Measurements from ENCODE around the gene PTPRF. TPM values are rescaled to one million over a fixed set of nuclear protein-coding genes. Genes with fewer than 3 reads are reported as not detected.

PTPRF gene
- total RNA-seq, 1 donor from 2014 or later: not detected

DNA sequence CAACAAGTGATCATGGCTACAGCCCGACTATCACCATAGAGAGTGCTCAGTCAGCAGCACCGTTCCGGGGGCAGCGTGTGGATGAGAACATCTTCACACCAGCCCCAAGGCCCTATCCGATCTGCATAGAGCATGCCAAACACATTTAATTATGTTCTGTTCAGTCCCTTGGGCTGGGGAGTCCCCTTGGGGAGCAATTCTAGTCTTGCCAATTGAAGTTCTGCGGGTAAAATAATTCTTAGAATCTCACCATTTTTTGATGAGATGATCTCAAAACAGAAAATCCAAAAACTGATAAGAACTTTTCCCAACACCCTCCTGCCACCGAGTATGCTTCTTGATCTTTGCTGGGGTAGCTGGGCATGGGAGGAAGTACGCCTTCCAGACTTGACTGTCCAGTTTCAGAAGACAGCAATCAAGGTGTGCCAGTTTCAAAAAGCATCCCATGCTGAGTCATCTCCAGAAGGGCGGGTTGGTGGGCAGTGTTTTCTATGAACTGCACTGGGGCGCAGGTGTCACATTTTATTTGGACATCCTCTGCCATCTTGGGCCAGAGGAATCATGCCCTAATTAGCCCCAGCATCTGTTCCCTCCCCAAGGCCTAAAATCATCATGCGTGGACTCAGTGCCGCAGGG is 20.8 kb upstream of the PTPRF start:
- CTCF ChIA-PET: no interaction called here

DNA sequence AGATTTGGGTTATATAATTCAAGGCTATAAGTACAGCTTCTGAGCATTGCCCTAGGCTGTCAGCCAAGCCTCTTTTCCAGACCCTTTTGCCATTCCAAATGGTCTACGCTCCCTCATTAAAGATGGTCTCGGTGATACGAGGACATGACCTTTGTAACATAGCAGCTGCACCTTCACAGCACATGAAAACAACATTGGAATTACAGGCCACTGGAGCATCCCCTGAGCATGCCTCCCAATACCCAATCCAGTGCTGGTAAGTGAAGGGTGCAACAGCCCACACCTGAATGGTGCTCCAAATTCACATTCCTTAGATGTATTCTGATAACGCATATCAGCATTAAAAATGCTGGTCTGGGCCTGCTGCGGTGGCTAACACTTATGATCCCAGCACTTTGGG is 20.1 kb upstream of the PTPRF start:
- H3K27me3 Mint-ChIP-seq: peaks cover 15% of the 10 kb centered on the region
- TF ChIP-seq, protein P1, sequence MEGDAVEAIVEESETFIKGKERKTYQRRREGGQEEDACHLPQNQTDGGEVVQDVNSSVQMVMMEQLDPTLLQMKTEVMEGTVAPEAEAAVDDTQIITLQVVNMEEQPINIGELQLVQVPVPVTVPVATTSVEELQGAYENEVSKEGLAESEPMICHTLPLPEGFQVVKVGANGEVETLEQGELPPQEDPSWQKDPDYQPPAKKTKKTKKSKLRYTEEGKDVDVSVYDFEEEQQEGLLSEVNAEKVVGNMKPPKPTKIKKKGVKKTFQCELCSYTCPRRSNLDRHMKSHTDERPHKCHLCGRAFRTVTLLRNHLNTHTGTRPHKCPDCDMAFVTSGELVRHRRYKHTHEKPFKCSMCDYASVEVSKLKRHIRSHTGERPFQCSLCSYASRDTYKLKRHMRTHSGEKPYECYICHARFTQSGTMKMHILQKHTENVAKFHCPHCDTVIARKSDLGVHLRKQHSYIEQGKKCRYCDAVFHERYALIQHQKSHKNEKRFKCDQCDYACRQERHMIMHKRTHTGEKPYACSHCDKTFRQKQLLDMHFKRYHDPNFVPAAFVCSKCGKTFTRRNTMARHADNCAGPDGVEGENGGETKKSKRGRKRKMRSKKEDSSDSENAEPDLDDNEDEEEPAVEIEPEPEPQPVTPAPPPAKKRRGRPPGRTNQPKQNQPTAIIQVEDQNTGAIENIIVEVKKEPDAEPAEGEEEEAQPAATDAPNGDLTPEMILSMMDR (IDR thresholded peaks at IDR 0.05): no peak
- H3K4me1 Mint-ChIP-seq: no peaks in the 10 kb centered on the region
- H3K4me3 Mint-ChIP-seq: no peak overlapping the region
- CTCF ChIA-PET: no interaction called here
- ATAC-seq (ENCODE audit: low read depth) (no peak), DNase-seq (no peak)
- H3K9me3 Mint-ChIP-seq: peaks cover 2% of the 10 kb centered on the region
- POLR2A ChIA-PET: no interaction called here
- intact Hi-C loops (cut with micrococcal nuclease): no loop called here
- H3K27ac Mint-ChIP-seq: no peak overlapping the region
- H3K36me3 Mint-ChIP-seq (ENCODE audit: low read depth): no peaks in the 10 kb centered on the region

More for the DNA sequence above, 20.8 kb upstream of the PTPRF start:
- TF ChIP-seq, protein P1 (IDR thresholded peaks at IDR 0.05): no peak
- ATAC-seq (ENCODE audit: low read depth) (no peak), DNase-seq (no peak)
- H3K9me3 Mint-ChIP-seq: peaks cover 2% of the 10 kb centered on the region
- peaks cover 15% of the 10 kb centered on the region for H3K27me3 Mint-ChIP-seq
- POLR2A ChIA-PET: no interaction called here
- no peak overlapping the region for H3K27ac Mint-ChIP-seq
- H3K36me3 Mint-ChIP-seq (ENCODE audit: low read depth): no peaks in the 10 kb centered on the region
- no peaks in the 10 kb centered on the region for H3K4me1 Mint-ChIP-seq
- intact Hi-C loops (cut with micrococcal nuclease): no loop called here
- no peak overlapping the region for H3K4me3 Mint-ChIP-seq

GRCh38 chr1:43511394-43511793 is 19.3 kb upstream of the PTPRF start:
- DNase-seq: no peak
- Mint-ChIP-seq H3K27ac (no peak overlapping the region), H3K4me3 (no peak overlapping the region), H3K9me3 (peaks cover 2% of the 10 kb centered on the region), H3K36me3 (ENCODE audit: low read depth) (no peaks in the 10 kb centered on the region), H3K4me1 (no peaks in the 10 kb centered on the region), H3K27me3 (peaks cover 12% of the 10 kb centered on the region)
- ChIA-PET POLR2A (no interaction called here), CTCF (no interaction called here)
- intact Hi-C loops (cut with micrococcal nuclease): no loop called here
- no peak for ATAC-seq (ENCODE audit: low read depth)
- TF ChIP-seq, protein P1 (IDR thresholded peaks at IDR 0.05): no peak

DNA sequence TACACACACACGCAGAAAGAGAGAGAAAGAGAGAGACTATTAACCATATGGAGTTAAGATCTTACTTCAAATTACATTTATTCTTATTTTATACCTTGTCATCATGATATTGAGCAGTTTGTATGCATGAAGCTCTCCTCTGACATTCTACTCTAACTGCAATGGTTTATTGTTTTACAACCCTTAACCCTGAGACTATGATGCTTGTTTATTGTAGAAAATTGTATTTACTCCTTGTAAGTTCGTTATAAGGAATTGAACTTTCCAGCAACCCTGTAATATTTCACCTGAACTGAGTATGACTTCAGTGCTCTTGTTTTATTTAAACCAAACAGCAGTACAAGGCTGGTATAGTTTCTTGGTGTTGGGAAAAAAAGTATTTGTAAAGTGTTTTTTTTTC is 18.6 kb upstream of the PTPRF start:
- no peak overlapping the region for H3K27ac Mint-ChIP-seq
- ChIA-PET POLR2A (no interaction called here), CTCF (no interaction called here)
- intact Hi-C loops (cut with micrococcal nuclease): no loop called here
- no peaks in the 10 kb centered on the region for H3K4me1 Mint-ChIP-seq
- no peaks in the 10 kb centered on the region for H3K36me3 Mint-ChIP-seq (ENCODE audit: low read depth)
- no peak for ATAC-seq (ENCODE audit: low read depth)
- TF ChIP-seq, protein P1 (IDR thresholded peaks at IDR 0.05): no peak
- H3K4me3 Mint-ChIP-seq: no peak overlapping the region
- peaks cover 2% of the 10 kb centered on the region for H3K9me3 Mint-ChIP-seq
- DNase-seq: no peak
- H3K27me3 Mint-ChIP-seq: peaks cover 12% of the 10 kb centered on the region

DNA sequence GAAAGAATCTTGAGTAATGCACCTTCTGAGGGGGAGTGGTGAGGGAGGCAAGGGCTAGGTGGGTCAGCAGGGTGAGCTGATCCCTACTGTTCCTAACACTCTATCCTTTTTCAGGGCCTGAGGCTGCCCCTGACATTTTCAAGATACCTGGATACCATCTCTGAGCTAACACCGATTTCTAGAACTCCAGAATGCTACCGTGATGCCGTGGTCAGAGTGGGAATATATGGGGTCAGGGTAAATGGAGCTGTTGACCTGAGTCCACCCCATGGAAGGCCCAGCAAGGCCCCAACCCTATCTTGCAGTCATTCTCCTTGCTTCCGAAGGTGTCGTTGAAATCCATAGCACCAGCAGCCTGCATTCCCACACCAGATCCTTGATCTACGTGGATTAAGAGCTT is 18.0 kb upstream of the PTPRF start:
- Mint-ChIP-seq H3K4me3 (no peak overlapping the region), H3K36me3 (ENCODE audit: low read depth) (no peaks in the 10 kb centered on the region), H3K4me1 (no peaks in the 10 kb centered on the region), H3K27me3 (peaks cover 15% of the 10 kb centered on the region), H3K9me3 (peaks cover 2% of the 10 kb centered on the region), H3K27ac (no peak overlapping the region)
- ChIA-PET POLR2A (no interaction called here), CTCF (no interaction called here)
- intact Hi-C loops (cut with micrococcal nuclease): no loop called here
- TF ChIP-seq, protein P1 (IDR thresholded peaks at IDR 0.05): no peak
- DNase-seq (no peak), ATAC-seq (ENCODE audit: low read depth) (no peak)
